Heart right ventricle (tissue), 16 donors: Measurements from ENCODE around the gene TET1. TPM values are rescaled to one million over a fixed set of nuclear protein-coding genes. Genes with fewer than 3 reads are reported as not detected.
"Not testable (repeated sequence)": the region's sequence is repeated elsewhere in the genome, so short reads cannot be mapped to it uniquely, and the experiment has no call there.

ENCODE experiments used
- ATAC-seq, 8 donors: fragments of 200-7000 bp; cut with Tn5 transposase; one replicate each; pipeline ENCODE4 v1.9.1; 2020; ENCODE audit warnings: mild to moderate bottlenecking in 8 of 8, moderate library complexity in 8 of 8, moderate number of reproducible peaks in 1 of 8
- DNase-seq, 2 donors: peaks; one replicate each; pipeline ENCODE4 v3.0.0-alpha.2; 2020
- H3K27ac ChIP-seq, 10 donors: fragments of 200-600 bp; sonication (generic) in 2 of 10; one replicate each; pipeline versions ENCODE4 v1.5.0 to v1.8.0; 2020 to 2022; ENCODE audit warnings: mild to moderate bottlenecking in 3 of 10
- H3K27me3 ChIP-seq, 7 donors: fragments of 200-600 bp; one replicate each; pipeline ENCODE4 v1.8.0; 2021 to 2022; ENCODE audit warnings: mild to moderate bottlenecking in 2 of 7
- H3K36me3 ChIP-seq, 9 donors: fragments of 200-600 bp; sonication (generic) in 1 of 9; one replicate each; pipeline versions ENCODE4 v1.5.0 to v1.8.0; 2020 to 2022; ENCODE audit warnings: mild to moderate bottlenecking in 2 of 9
- H3K4me1 ChIP-seq, 9 donors: fragments of 200-600 bp; sonication (generic) in 1 of 9; one replicate each; pipeline versions ENCODE4 v1.5.0 to v1.8.0; 2020 to 2022; ENCODE audit warnings: mild to moderate bottlenecking in 4 of 9
- H3K4me3 ChIP-seq, 10 donors: fragments of 200-600 bp; sonication (generic) in 2 of 10; one replicate each; pipeline versions ENCODE4 v1.5.0 to v1.8.0; 2020 to 2022; ENCODE audit warnings: mild to moderate bottlenecking in 7 of 10, moderate library complexity in 2 of 10
- H3K9me3 ChIP-seq, 11 donors: fragments of 200-600 bp in 10 of 11; sonication (generic) in 2 of 11; one replicate each; pipeline versions ENCODE4 v1.5.0 to v1.8.0; 2013 to 2022; ENCODE audit warnings: mild to moderate bottlenecking in 2 of 11, control low read depth in 1 of 11, moderate library complexity in 1 of 11
- CTCF ChIP-seq, 9 donors: fragments of 200-600 bp; sonication (generic) in 2 of 9; IDR thresholded peaks; one replicate each; pipeline versions ENCODE4 v1.5.0 to v1.8.0; 2021 to 2022; ENCODE audit warnings: antibody characterized with exemption in 9 of 9, mild to moderate bottlenecking in 5 of 9, moderate library complexity in 1 of 9
- WGBS, 2 donors: extraction: QIAGEN DNeasy Blood & Tissue Kit; methylation state at CpG; one replicate each; pipeline ENCODE4 v1.1.7; 2013; ENCODE audit warnings: inconsistent platforms in 1 of 2; 5-methylcytosine and 5-hydroxymethylcytosine counted together
- intact Hi-C, 10 donors: fragments of 100-400 bp; cut with DNase I; formaldehyde crosslinking; loops; one replicate each; pipeline versions ENCODE4 v1.11.1 to v1.14.2; 2022
- polyA plus RNA-seq, 2 donors: library from polyadenylated mRNA; stranded (reverse); fragments of 200-250 nt; gene quantifications; one replicate each; pipeline ENCODE4 v1.2.3, GENCODE V29; 2013
- total RNA-seq, 10 donors: library from RNA; stranded (reverse); fragmentation: NEBNext Ultra II Directional in 3 of 10; extraction: Animal tissue kit (Norgen Biotek cat#: 25700) in 3 of 10; gene quantifications; one replicate each; pipeline versions ENCODE4 v1.2.1 to v1.2.4, GENCODE V29; 2021 to 2023
- donor health status: Arrhythmogenic right ventricular cardiomyopathy.
- donor health status: ischemic (EF 13 %, LVEDD 7.1; RV severe dilation, severe dysfunction).
- donor health status: healthy with polysubstance abuse.
- donor health status: DM: no; HTN: yes; CAD: no.
- donor health status: DM: no; HTN: no; CAD: no.
- donor health status: ischemic (EF 25% LVEDD 6.9; RV normal size, moderate dysfunction).
- donor health status: ischemic (EF 25% LVEDD 5.7; RV mildly dilated, moderate dysfunction).
- donor health status: healthy.
- donor health status: DM: yes; HTN: yes; CAD: no.
- donor health status: Ischemic cardiomyopathy.
- donor health status: ischemic (EF 35%, LVEDD 5.7; RV mildly dilated, moderate dysfunction).
- donor health status: nonischemic (EF 11% LVEDD 7.7; RV severe dilation, severe dysfunction).
- donor health status: DM: yes; HTN: yes; CAD: no.
- donor health status: PGD.
- donor health status: ischemic (EF 29% LVEDD 5.4; RV normal size, mild dysfunction).
- donor health status: nonischemic (EF 23%, LVEDD 6.1; RV moderate dilation, normal function).

The TET1 gene
- total and polyA plus RNA-seq, 12 donors: 0.17 to 4.2 (median 3.0) TPM

DNA sequence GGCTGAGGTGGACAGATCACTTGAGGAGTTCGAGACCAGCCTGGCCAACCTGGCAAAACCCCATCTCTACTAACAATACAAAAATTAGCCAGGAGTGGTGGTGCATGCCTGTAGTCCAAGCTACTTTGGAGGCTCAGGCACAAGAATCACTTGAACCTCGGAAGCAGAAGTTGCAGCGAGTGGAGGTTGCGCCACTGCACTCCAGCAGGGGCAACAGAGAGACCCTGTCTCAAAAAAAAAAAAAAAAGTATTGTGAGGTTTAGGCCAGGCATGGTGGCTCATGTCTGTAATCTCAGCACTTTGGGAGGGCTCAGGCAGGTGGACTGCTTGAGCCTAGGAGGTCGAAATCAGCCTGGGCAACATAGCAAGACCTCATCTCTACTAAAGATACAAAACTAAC, 16.0 kb downstream of the TET1 start:
- peaks cover 0 to 6% (median 0%) of the 10 kb centered on the region in 9 donors for H3K4me1 ChIP-seq
- H3K27ac ChIP-seq: no peak overlapping the region
- no peaks in the 10 kb centered on the region for H3K27me3 ChIP-seq
- H3K9me3 ChIP-seq: no peaks in the 10 kb centered on the region
- no peak for ATAC-seq
- intact Hi-C loops: no loop called here
- no peak for DNase-seq
- H3K36me3 ChIP-seq: peaks cover 0 to 14% (median 0%) of the 10 kb centered on the region in 9 donors
- TF ChIP-seq CTCF (IDR thresholded peaks at IDR 0.05): no peak
- H3K4me3 ChIP-seq: no peak overlapping the region
- WGBS, 2 donors: 75 to 84% methylated on average over 5 of the region's 5 CpGs

- Histone ChIP-seq H3K27ac (no peak overlapping the region), H3K4me1 (peaks cover 0 to 6% (median 0%) of the 10 kb centered on the region in 9 donors), H3K27me3 (no peaks in the 10 kb centered on the region), H3K36me3 (no peaks in the 10 kb centered on the region), H3K9me3 (no peaks in the 10 kb centered on the region), H3K4me3 (no peak overlapping the region)
- no peak for ATAC-seq
- TF ChIP-seq CTCF (IDR thresholded peaks at IDR 0.05): no peak
- intact Hi-C loops: no loop called here
- WGBS, 2 donors: 72 to 81% methylated on average over 2 of the region's 2 CpGs
- DNase-seq: no peak
These were observed 18.8 kb downstream of the TET1 start for GRCh38 chr10:68578974-68579373.

GRCh38 chr10:68584187-68584586, 24.1 kb downstream of the TET1 start:
- H3K4me1 ChIP-seq, H3K36me3 ChIP-seq, H3K27me3 ChIP-seq, H3K9me3 ChIP-seq, intact Hi-C loops, H3K27ac ChIP-seq, ATAC-seq, DNase-seq, H3K4me3 ChIP-seq: not testable (repeated sequence)
- WGBS, 2 donors: 98% methylated on average over 6 of the region's 6 CpGs

- Histone ChIP-seq H3K27ac (no peak overlapping the region), H3K36me3 (no peaks in the 10 kb centered on the region), H3K27me3 (no peaks in the 10 kb centered on the region), H3K4me3 (no peak overlapping the region), H3K4me1 (no peaks in the 10 kb centered on the region), H3K9me3 (no peaks in the 10 kb centered on the region)
- TF ChIP-seq CTCF (IDR thresholded peaks at IDR 0.05): no peak
- intact Hi-C loops: no loop called here
- DNase-seq (no peak), ATAC-seq (no peak)
- WGBS, 2 donors: 94% methylated on average over 5 of the region's 5 CpGs
These were observed 26.6 kb downstream of the TET1 start for GRCh38 chr10:68586606-68587305.

- peak in 1 of 2 donors; percentile 39 for DNase-seq
- H3K4me1 ChIP-seq: peaks cover 3 to 19% (median 4%) of the 10 kb centered on the region in 9 donors
- intact Hi-C loops: no loop called here
- H3K36me3 ChIP-seq: no peaks in the 10 kb centered on the region
- H3K27ac ChIP-seq: peak overlapping the region in 3 of 10 donors; percentile 0 to 16 (median 1)
- no peak for TF ChIP-seq CTCF (IDR thresholded peaks at IDR 0.05)
- 50 to 51% methylated on average over 5 of the region's 5 CpGs for WGBS, 2 donors
- H3K9me3 ChIP-seq: no peaks in the 10 kb centered on the region
- no peaks in the 10 kb centered on the region for H3K27me3 ChIP-seq
- ATAC-seq: peak; percentile 30 to 78 (median 62)
- no peak overlapping the region for H3K4me3 ChIP-seq
These were observed 34.3 kb downstream of the TET1 start for GRCh38 chr10:68594405-68594804.
